ENCODE data around the gene LAMTOR2. TPM values are rescaled to one million over a fixed set of nuclear protein-coding genes. Genes with fewer than 3 reads are reported as not detected.

The LAMTOR2 gene
- total RNA-seq, 1 donor from 2014 or later: 29.4 TPM

- Mint-ChIP-seq H3K4me3 (no peak overlapping the region), H3K27me3 (ENCODE audit: insufficient read depth, low read depth) (peaks cover 5% of the 10 kb centered on the region), H3K36me3 (peaks cover 38% of the 10 kb centered on the region), H3K9me3 (no peaks in the 10 kb centered on the region), H3K4me1 (peaks cover 59% of the 10 kb centered on the region), H3K27ac (no peak overlapping the region)
- peaks cover 81% of the 10 kb centered on the region for H3K79me2 ChIP-seq (ENCODE audit: low read depth)
- H3K4me1 ChIP-seq: peaks cover 31% of the 10 kb centered on the region
- H3K4me3 ChIP-seq: no peak overlapping the region
- TF ChIP-seq, protein P1, sequence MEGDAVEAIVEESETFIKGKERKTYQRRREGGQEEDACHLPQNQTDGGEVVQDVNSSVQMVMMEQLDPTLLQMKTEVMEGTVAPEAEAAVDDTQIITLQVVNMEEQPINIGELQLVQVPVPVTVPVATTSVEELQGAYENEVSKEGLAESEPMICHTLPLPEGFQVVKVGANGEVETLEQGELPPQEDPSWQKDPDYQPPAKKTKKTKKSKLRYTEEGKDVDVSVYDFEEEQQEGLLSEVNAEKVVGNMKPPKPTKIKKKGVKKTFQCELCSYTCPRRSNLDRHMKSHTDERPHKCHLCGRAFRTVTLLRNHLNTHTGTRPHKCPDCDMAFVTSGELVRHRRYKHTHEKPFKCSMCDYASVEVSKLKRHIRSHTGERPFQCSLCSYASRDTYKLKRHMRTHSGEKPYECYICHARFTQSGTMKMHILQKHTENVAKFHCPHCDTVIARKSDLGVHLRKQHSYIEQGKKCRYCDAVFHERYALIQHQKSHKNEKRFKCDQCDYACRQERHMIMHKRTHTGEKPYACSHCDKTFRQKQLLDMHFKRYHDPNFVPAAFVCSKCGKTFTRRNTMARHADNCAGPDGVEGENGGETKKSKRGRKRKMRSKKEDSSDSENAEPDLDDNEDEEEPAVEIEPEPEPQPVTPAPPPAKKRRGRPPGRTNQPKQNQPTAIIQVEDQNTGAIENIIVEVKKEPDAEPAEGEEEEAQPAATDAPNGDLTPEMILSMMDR (IDR thresholded peaks at IDR 0.05): no peak
- no peak for TF ChIP-seq EZH2 (IDR thresholded peaks at IDR 0.05)
- TF ChIP-seq EZH2phosphoT487 (IDR thresholded peaks at IDR 0.05): no peak
- peak overlapping the region; percentile 21 for H3K4me2 ChIP-seq
- no peak overlapping the region for H3K9ac ChIP-seq
- peak overlapping the region; percentile 46 for H3K27ac ChIP-seq
- DNase-seq (ENCODE audit: low spot score): no peak
- no peaks in the 10 kb centered on the region for H3K27me3 ChIP-seq
- no peaks in the 10 kb centered on the region for H3K36me3 ChIP-seq
- peaks cover 100% of the 10 kb centered on the region for H4K20me1 ChIP-seq (ENCODE audit: low read depth)
- H3K9me3 ChIP-seq (ENCODE audit: low read depth): no peaks in the 10 kb centered on the region
- H2AFZ ChIP-seq (replicated peaks): no peak overlapping the region
- peaks cover 46% of the 10 kb centered on the region for H3F3A ChIP-seq (ENCODE audit: low read depth)
These were observed 44.7 kb downstream of the LAMTOR2 start for GRCh38 chr1:156099282-156099681.

DNA sequence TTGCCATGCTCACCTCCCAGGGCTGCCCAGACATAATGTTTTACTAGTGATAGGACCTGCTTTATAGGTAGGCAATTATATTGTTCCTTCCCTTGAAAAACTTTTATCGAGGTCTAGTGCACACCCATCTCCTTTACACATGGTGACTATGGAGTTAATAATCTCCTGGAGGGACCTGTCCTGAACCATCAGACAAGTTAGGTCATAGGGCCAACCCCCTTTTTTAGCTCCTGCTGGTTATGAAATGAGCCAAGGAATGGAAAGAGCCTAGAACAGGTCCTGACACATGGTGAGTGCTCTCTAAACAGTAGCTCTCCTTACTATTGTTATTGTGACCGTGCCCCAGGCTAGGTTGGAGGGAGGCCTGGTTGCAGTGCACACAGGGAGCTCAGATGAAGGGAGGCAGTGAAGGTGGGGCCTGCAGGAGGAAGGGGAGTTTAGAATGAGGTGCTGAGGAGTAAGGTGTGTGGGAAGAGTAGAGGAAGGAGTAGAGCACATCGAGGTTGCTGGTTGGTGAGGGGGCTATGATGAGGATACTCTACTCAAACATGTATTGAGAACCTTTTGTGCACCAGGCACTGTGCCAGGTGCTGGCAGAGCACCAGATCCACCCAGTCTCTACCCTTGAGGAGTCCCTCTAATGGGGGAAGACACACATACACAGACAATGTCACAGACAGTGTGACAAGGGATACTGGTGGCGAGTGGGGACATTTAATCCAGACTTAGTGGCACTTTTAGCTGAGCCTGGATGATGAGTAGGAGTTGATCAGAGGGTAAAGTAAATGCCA, 45.8 kb downstream of the LAMTOR2 start:
- no peak for DNase-seq (ENCODE audit: low spot score)
- Histone ChIP-seq H2AFZ (replicated peaks) (no peak overlapping the region), H3K36me3 (no peaks in the 10 kb centered on the region), H3K79me2 (ENCODE audit: low read depth) (peaks cover 81% of the 10 kb centered on the region), H3K4me1 (peaks cover 39% of the 10 kb centered on the region), H3K4me3 (no peak overlapping the region), H4K20me1 (ENCODE audit: low read depth) (peaks cover 100% of the 10 kb centered on the region), H3F3A (ENCODE audit: low read depth) (peaks cover 51% of the 10 kb centered on the region), H3K9ac (no peak overlapping the region), H3K4me2 (no peak overlapping the region), H3K9me3 (ENCODE audit: low read depth) (no peaks in the 10 kb centered on the region), H3K27me3 (no peaks in the 10 kb centered on the region), H3K27ac (no peak overlapping the region)
- TF ChIP-seq EZH2phosphoT487 (IDR thresholded peaks at IDR 0.05) (no peak), EZH2 (IDR thresholded peaks at IDR 0.05) (no peak)
- TF ChIP-seq, protein P1 (IDR thresholded peaks at IDR 0.05): no peak
- Mint-ChIP-seq H3K27me3 (ENCODE audit: insufficient read depth, low read depth) (peaks cover 5% of the 10 kb centered on the region), H3K27ac (peak overlapping the region; percentile 64), H3K9me3 (no peaks in the 10 kb centered on the region), H3K4me1 (peaks cover 70% of the 10 kb centered on the region), H3K4me3 (no peak overlapping the region), H3K36me3 (peaks cover 35% of the 10 kb centered on the region)

GRCh38 chr1:156101880-156102279, 47.3 kb downstream of the LAMTOR2 start:
- no peak overlapping the region for H3K27ac ChIP-seq
- no peak overlapping the region for H3K4me2 ChIP-seq
- H3K9me3 ChIP-seq (ENCODE audit: low read depth): no peaks in the 10 kb centered on the region
- Mint-ChIP-seq H3K9me3 (no peaks in the 10 kb centered on the region), H3K4me3 (no peak overlapping the region), H3K36me3 (peaks cover 29% of the 10 kb centered on the region), H3K27me3 (ENCODE audit: insufficient read depth, low read depth) (peaks cover 9% of the 10 kb centered on the region), H3K27ac (no peak overlapping the region), H3K4me1 (peaks cover 70% of the 10 kb centered on the region)
- peaks cover 79% of the 10 kb centered on the region for H3K79me2 ChIP-seq (ENCODE audit: low read depth)
- H3F3A ChIP-seq (ENCODE audit: low read depth): peaks cover 55% of the 10 kb centered on the region
- DNase-seq (ENCODE audit: low spot score): no peak
- H3K9ac ChIP-seq: no peak overlapping the region
- no peak overlapping the region for H2AFZ ChIP-seq (replicated peaks)
- H4K20me1 ChIP-seq (ENCODE audit: low read depth): peaks cover 100% of the 10 kb centered on the region
- no peak overlapping the region for H3K4me3 ChIP-seq
- H3K36me3 ChIP-seq: no peaks in the 10 kb centered on the region
- TF ChIP-seq, protein P1 (IDR thresholded peaks at IDR 0.05): no peak
- no peak for TF ChIP-seq EZH2 (IDR thresholded peaks at IDR 0.05)
- no peak for TF ChIP-seq EZH2phosphoT487 (IDR thresholded peaks at IDR 0.05)
- peaks cover 54% of the 10 kb centered on the region for H3K4me1 ChIP-seq
- H3K27me3 ChIP-seq: no peaks in the 10 kb centered on the region

All from neural progenitor cell (in vitro differentiated cells).